Fibroblast of the conjunctiva (primary cell): ENCODE measurements around the gene PHOX2B.
"Not testable (repeated sequence)": the region's sequence is repeated elsewhere in the genome, so short reads cannot be mapped to it uniquely, and the experiment has no call there.

ENCODE experiments used
- DNase-seq: peaks from one replicate; pipeline ENCODE4 v3.0.0-alpha.2; 2010; ENCODE audit warnings: low read depth

The PHOX2B gene

GRCh38 chr4:41748074-41748570 lies 403 bp downstream of the PHOX2B start:
- DNase-seq = no peak

- no peak for DNase-seq
These were observed 1.1 kb downstream of the PHOX2B start for GRCh38 chr4:41747230-41748055.

- no peak for DNase-seq
These were observed 1.9 kb downstream of the PHOX2B start for GRCh38 chr4:41746440-41747229.

GRCh38 chr4:41746025-41746439 lies 2.5 kb downstream of the PHOX2B start:
- no peak for DNase-seq

- DNase-seq = no peak
These were observed 3.1 kb downstream of the PHOX2B start for GRCh38 chr4:41745292-41746024.

- no peak for DNase-seq
These were observed 3.8 kb downstream of the PHOX2B start for GRCh38 chr4:41744572-41745291.

GRCh38 chr4:41741354-41741753 lies 7.2 kb downstream of the PHOX2B start:
- DNase-seq = no peak

GRCh38 chr4:41737491-41737890 lies 11.0 kb downstream of the PHOX2B start:
- DNase-seq = not testable (repeated sequence)

- DNase-seq = no peak
These were observed 14.2 kb downstream of the PHOX2B start for GRCh38 chr4:41734371-41734770.

- no peak for DNase-seq
These were observed 16.9 kb downstream of the PHOX2B start for GRCh38 chr4:41731569-41732126.

- no peak for DNase-seq
These were observed 20.0 kb downstream of the PHOX2B start for GRCh38 chr4:41728573-41728913.

GRCh38 chr4:41727861-41728572 lies 20.5 kb downstream of the PHOX2B start:
- DNase-seq = no peak

- no peak for DNase-seq
These were observed 23.3 kb downstream of the PHOX2B start for GRCh38 chr4:41725254-41725653.

- DNase-seq = no peak
These were observed 25.2 kb downstream of the PHOX2B start for GRCh38 chr4:41723286-41723685.

- DNase-seq = no peak
These were observed 26.3 kb downstream of the PHOX2B start for GRCh38 chr4:41722181-41722580.

- DNase-seq = no peak
These were observed 29.1 kb downstream of the PHOX2B start for GRCh38 chr4:41719417-41719816.

- no peak for DNase-seq
These were observed 29.6 kb downstream of the PHOX2B start for GRCh38 chr4:41718907-41719306.

- DNase-seq = no peak
These were observed 33.4 kb downstream of the PHOX2B start for GRCh38 chr4:41715155-41715554.

GRCh38 chr4:41714364-41715000 lies 34.0 kb downstream of the PHOX2B start:
- no peak for DNase-seq

GRCh38 chr4:41713768-41714167 lies 34.8 kb downstream of the PHOX2B start:
- no peak for DNase-seq
